Smooth muscle cell (in vitro differentiated cells): ENCODE results near the gene TMC4. TPM values are rescaled to one million over a fixed set of nuclear protein-coding genes. Genes with fewer than 3 reads are reported as not detected.

Source experiments
- DNase-seq: peaks from one replicate; lab custom pipeline; 2025; ENCODE audit not compliant: unreplicated experiment; lab: John Stamatoyannopoulos, UW
- H2AFZ ChIP-seq: fragments of 200-600 bp; sonication (generic); 2 replicates; pipeline ENCODE4 v1.6.0; 2016; ENCODE audit warnings: antibody characterized with exemption, low read depth, mild to moderate bottlenecking
- H3F3A ChIP-seq: fragments of 200-600 bp; sonication (generic); 2 replicates; pipeline ENCODE4 v1.6.0; 2017; ENCODE audit warnings: antibody characterized with exemption, low read depth
- H3K27ac ChIP-seq: fragments of 200-600 bp; sonication (generic); 2 replicates; pipeline ENCODE4 v1.5.1; 2016; ENCODE audit warnings: low read depth, mild to moderate bottlenecking
- H3K27me3 ChIP-seq: fragments of 200-600 bp; sonication (generic); 2 replicates; pipeline ENCODE4 v1.6.1; 2016; ENCODE audit warnings: low read depth, mild to moderate bottlenecking
- H3K36me3 ChIP-seq: fragments of 200-600 bp; sonication (generic); 2 replicates; pipeline ENCODE4 v1.5.1; 2016; ENCODE audit warnings: low read depth
- H3K4me1 ChIP-seq: fragments of 200-600 bp; sonication (generic); 2 replicates; pipeline ENCODE4 v1.5.1; 2016; ENCODE audit warnings: low read depth
- H3K4me2 ChIP-seq: fragments of 200-600 bp; sonication (generic); 2 replicates; pipeline ENCODE4 v1.6.0; 2016; ENCODE audit warnings: mild to moderate bottlenecking
- H3K4me3 ChIP-seq: fragments of 200-600 bp; sonication (generic); 2 replicates; pipeline ENCODE4 v1.5.1; 2016; ENCODE audit warnings: mild to moderate bottlenecking
- H3K79me2 ChIP-seq: fragments of 200-600 bp; sonication (generic); 2 replicates; pipeline ENCODE4 v1.6.0; 2016; ENCODE audit warnings: low read depth, mild to moderate bottlenecking
- H3K9ac ChIP-seq: fragments of 200-600 bp; sonication (generic); 2 replicates; pipeline ENCODE4 v1.6.0; 2016; ENCODE audit warnings: low read depth
- H3K9me3 ChIP-seq: fragments of 200-600 bp; sonication (generic); replicated peaks from 2 replicates; pipeline ENCODE4 v1.5.1; 2016; ENCODE audit warnings: low read depth
- H4K20me1 ChIP-seq: fragments of 200-600 bp; sonication (generic); 2 replicates; pipeline ENCODE4 v1.6.0; 2016; ENCODE audit warnings: low read depth
- CTCF ChIP-seq: fragments of 200-600 bp; sonication (generic); IDR thresholded peaks from 2 replicates; pipeline ENCODE4 v1.5.1; 2017; ENCODE audit warnings: borderline replicate concordance, mild to moderate bottlenecking, antibody characterized with exemption; ENCODE audit not compliant: insufficient read depth, poor library complexity, severe bottlenecking
- WGBS: methylation state at CpG from one replicate; pipeline ENCODE4 v1.1.7; 2016; ENCODE audit warnings: low lambda C conversion rate; 5-methylcytosine and 5-hydroxymethylcytosine counted together
- polyA plus RNA-seq: library from polyadenylated mRNA; unstranded; fragments of >200 nt; fragmentation: Nextera tagmentation; extraction: Ambion mirVana; gene quantifications from 2 replicates; pipeline ENCODE4 v1.2.1, GENCODE V29; 2016
- total RNA-seq: library from RNA; depleted of rRNA; stranded (reverse); fragments of >200 nt; gene quantifications from 2 replicates; pipeline ENCODE4 v1.2.3, GENCODE V29; 2014

The TMC4 gene
- total and polyA plus RNA-seq, 2 experiments from 2014 or later: 5.9 to 6.7 TPM

- H3K4me2 ChIP-seq: no peak overlapping the region
- H3K9ac ChIP-seq: no peak overlapping the region
- WGBS: 96% methylated on average over 10 of the region's 10 CpGs
- H3K79me2 ChIP-seq: peaks cover 6% of the 10 kb centered on the region
- H3F3A ChIP-seq: peaks cover 29% of the 10 kb centered on the region
- peaks cover 9% of the 10 kb centered on the region for H4K20me1 ChIP-seq
- H3K36me3 ChIP-seq: no peaks in the 10 kb centered on the region
- no peak for TF ChIP-seq CTCF
- H3K4me1 ChIP-seq: peaks cover 6% of the 10 kb centered on the region
- no peak overlapping the region for H3K4me3 ChIP-seq
- DNase-seq: no peak
- H2AFZ ChIP-seq: no peak overlapping the region
- no peaks in the 10 kb centered on the region for H3K9me3 ChIP-seq
- peak overlapping the region; percentile 4 for H3K27ac ChIP-seq
- no peaks in the 10 kb centered on the region for H3K27me3 ChIP-seq
Measured at GRCh38 chr19:54153731-54154326, 19.1 kb downstream of the TMC4 start.

- H3K36me3 ChIP-seq: no peaks in the 10 kb centered on the region
- no peak for TF ChIP-seq CTCF
- H3K4me3 ChIP-seq: no peak overlapping the region
- no peak overlapping the region for H2AFZ ChIP-seq
- no peak overlapping the region for H3K4me2 ChIP-seq
- H4K20me1 ChIP-seq: peaks cover 9% of the 10 kb centered on the region
- 94% methylated on average over 13 of the region's 25 CpGs for WGBS
- no peak overlapping the region for H3K27ac ChIP-seq
- H3F3A ChIP-seq: peaks cover 26% of the 10 kb centered on the region
- H3K9ac ChIP-seq: no peak overlapping the region
- H3K79me2 ChIP-seq: no peaks in the 10 kb centered on the region
- no peak for DNase-seq
- H3K4me1 ChIP-seq: no peaks in the 10 kb centered on the region
- no peaks in the 10 kb centered on the region for H3K27me3 ChIP-seq
- H3K9me3 ChIP-seq: no peaks in the 10 kb centered on the region
Measured at GRCh38 chr19:54152878-54153524, 20.0 kb downstream of the TMC4 start.

GRCh38 chr19:54152267-54152666 lies 20.7 kb downstream of the TMC4 start:
- Histone ChIP-seq H3K9ac (no peak overlapping the region), H3K4me2 (no peak overlapping the region), H3K27me3 (no peaks in the 10 kb centered on the region), H3K27ac (no peak overlapping the region), H3K36me3 (no peaks in the 10 kb centered on the region), H4K20me1 (peaks cover 10% of the 10 kb centered on the region), H3F3A (peaks cover 26% of the 10 kb centered on the region), H3K4me1 (no peaks in the 10 kb centered on the region), H3K79me2 (no peaks in the 10 kb centered on the region), H2AFZ (no peak overlapping the region), H3K4me3 (no peak overlapping the region), H3K9me3 (no peaks in the 10 kb centered on the region)
- WGBS: 85% methylated on average over 11 of the region's 12 CpGs
- TF ChIP-seq CTCF: no peak
- no peak for DNase-seq
